A549 (cell line): Measurements from ENCODE around the gene CLSTN2.

Experiments used
- CHD2 ChIP-seq: fragments of 150-350 bp; IDR thresholded peaks from 2 replicates; pipeline ENCODE4 v1.6.1; 2014; ENCODE audit warnings: low read length; ENCODE audit not compliant: partially characterized antibody
- POLR2A ChIP-seq: IDR thresholded peaks from 2 replicates; pipeline ENCODE4 v1.6.1; 2012; ENCODE audit warnings: mild to moderate bottlenecking, low read length
- RNF2 ChIP-seq: fragments of 200-600 bp; sonication (generic); IDR thresholded peaks from 2 replicates; pipeline ENCODE4 v1.6.1; 2016; ENCODE audit warnings: low read depth, mild to moderate bottlenecking, antibody characterized with exemption, moderate library complexity, borderline replicate concordance
- TF ChIP-seq, protein P1 (sequence below): fragments of 450-650 bp; IDR thresholded peaks from 2 replicates; pipeline ENCODE4 v1.6.1; 2014; ENCODE audit warnings: antibody characterized with exemption
- TF ChIP-seq, protein P2 (sequence below): fragments of 150-350 bp; IDR thresholded peaks from 2 replicates; pipeline ENCODE4 v1.6.1; 2014; ENCODE audit warnings: low read depth, mild to moderate bottlenecking, low read length
- TF ChIP-seq, protein P3 (sequence below): fragments of >200 bp; sonication (Bioruptor Twin); formaldehyde crosslinking; IDR thresholded peaks from 3 replicates; pipeline ENCODE4 v1.5.1; 2016

DNA sequence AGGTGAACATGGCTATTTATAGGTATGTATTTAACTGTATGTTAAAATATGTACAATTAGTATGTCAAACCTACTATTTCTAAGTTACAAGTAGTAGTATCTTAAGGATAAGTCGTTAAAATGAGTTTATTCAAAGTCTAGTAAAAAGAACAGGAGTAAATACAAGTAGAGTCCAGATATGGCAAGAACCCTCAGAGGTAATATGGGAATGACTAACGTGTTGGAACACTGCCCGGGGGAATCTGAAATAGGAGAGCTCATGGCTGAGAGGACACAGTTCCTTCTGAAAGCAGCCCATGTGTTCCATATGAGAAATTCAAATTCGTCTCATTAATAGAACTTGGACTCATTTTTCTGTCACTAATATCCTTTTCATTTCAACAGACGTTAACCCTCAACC, 158.8 kb downstream of the CLSTN2 start:
- TF ChIP-seq POLR2A (no peak), CHD2 (no peak), RNF2 (no peak)
- TF ChIP-seq, protein P1, sequence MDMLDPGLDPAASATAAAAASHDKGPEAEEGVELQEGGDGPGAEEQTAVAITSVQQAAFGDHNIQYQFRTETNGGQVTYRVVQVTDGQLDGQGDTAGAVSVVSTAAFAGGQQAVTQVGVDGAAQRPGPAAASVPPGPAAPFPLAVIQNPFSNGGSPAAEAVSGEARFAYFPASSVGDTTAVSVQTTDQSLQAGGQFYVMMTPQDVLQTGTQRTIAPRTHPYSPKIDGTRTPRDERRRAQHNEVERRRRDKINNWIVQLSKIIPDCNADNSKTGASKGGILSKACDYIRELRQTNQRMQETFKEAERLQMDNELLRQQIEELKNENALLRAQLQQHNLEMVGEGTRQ = no peak
- TF ChIP-seq, protein P2, sequence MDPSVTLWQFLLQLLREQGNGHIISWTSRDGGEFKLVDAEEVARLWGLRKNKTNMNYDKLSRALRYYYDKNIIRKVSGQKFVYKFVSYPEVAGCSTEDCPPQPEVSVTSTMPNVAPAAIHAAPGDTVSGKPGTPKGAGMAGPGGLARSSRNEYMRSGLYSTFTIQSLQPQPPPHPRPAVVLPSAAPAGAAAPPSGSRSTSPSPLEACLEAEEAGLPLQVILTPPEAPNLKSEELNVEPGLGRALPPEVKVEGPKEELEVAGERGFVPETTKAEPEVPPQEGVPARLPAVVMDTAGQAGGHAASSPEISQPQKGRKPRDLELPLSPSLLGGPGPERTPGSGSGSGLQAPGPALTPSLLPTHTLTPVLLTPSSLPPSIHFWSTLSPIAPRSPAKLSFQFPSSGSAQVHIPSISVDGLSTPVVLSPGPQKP = no peak
- TF ChIP-seq, protein P3, sequence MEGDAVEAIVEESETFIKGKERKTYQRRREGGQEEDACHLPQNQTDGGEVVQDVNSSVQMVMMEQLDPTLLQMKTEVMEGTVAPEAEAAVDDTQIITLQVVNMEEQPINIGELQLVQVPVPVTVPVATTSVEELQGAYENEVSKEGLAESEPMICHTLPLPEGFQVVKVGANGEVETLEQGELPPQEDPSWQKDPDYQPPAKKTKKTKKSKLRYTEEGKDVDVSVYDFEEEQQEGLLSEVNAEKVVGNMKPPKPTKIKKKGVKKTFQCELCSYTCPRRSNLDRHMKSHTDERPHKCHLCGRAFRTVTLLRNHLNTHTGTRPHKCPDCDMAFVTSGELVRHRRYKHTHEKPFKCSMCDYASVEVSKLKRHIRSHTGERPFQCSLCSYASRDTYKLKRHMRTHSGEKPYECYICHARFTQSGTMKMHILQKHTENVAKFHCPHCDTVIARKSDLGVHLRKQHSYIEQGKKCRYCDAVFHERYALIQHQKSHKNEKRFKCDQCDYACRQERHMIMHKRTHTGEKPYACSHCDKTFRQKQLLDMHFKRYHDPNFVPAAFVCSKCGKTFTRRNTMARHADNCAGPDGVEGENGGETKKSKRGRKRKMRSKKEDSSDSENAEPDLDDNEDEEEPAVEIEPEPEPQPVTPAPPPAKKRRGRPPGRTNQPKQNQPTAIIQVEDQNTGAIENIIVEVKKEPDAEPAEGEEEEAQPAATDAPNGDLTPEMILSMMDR = no peak
